ENCODE measurements around the gene DHRS3.

DHRS3 gene

DNA sequence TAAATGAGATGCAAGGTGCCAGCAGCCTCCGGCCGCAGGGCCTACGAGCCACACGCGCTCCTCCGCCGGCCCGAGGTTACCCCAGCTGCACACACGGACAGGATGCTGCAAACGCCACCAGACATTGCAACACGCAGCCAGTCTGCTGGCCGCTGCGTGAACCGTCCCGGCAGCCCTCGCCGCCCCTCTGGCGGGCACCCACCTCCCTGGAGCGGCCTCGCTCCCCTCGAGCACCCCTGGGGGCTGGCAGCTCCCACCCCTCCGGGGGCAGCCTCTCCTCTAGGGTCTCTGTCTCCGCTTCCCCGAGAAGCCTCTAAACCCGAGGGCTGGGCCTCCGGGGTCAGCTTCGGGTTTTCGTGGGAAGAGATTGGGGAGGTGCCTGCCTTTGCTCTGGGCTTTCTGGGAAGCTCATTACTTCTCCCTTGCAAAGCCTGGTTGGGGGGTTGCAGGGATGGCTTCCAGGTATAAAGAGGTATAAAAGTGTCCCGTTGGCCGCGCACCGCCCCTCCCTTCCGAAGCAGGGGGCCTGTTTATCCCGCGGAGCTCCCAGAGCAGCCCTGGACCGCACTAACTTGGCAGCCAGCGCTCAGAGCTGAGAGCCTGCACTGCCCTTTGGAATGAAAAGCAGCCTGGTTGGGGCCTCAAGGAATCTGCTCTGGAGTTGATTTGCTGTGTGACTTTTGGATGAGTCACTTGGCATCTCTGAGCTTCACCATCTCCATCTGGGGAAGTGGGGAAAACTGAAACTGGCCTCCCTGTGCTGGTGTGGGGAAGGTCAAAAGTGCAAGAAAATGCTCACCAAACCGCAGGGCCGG is 21.8 kb downstream of the DHRS3 start:
- no peak for DNase-seq

DNA sequence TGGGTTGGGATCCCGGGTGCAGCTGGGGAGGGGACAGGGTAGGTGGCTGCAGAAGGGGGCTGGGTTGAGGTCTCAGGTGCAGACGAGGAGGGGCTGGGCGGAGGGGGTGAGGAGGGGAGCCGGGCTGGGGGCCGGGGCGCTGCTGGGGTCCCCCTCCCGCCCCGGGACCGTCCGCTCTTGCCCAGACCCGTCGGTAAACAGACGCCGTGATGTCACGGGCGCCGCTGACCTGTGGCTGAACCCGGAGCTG is 22.3 kb downstream of the DHRS3 start:
- DNase-seq = no peak

DNA sequence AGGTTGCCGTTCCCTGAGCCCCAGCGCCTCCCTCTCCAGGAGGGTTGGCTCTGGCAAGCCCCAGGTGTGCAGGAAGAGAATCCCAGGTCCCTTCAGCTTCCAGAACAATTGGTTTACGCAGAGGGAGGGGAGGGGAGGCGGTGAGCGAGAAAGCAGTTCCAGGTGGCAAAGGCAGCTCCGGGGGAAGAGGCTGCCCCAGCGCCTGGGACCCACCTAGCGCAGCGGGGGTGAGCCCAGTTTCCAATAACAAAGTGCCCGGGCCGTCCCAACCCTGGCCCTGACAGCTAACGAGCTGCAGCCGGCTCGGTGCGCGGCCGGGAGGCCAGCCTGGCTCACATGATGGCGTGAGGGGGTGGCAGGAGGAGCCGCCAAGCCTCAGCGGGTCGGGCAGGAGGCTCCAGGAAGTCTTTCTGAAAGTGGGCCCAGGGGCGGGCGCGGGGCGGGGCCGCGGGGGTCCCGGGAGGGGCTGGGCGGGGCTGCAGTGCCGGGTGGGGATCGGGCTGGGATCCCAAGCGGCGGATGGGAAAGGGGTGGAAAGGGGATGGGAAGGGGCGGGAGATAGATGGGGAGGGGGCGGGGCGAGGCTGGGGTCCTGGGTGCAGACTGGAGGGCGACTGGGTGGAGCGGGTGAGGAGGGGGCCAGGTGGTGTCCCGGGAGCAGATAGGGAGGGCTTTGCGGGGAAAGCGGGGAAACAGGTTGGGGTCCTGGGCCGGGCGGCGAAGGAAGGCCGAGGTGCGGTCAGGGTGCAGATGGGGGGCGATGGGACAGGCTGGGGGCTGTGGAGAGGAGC is 22.8 kb downstream of the DHRS3 start:
- DNase-seq = no peak

DNA sequence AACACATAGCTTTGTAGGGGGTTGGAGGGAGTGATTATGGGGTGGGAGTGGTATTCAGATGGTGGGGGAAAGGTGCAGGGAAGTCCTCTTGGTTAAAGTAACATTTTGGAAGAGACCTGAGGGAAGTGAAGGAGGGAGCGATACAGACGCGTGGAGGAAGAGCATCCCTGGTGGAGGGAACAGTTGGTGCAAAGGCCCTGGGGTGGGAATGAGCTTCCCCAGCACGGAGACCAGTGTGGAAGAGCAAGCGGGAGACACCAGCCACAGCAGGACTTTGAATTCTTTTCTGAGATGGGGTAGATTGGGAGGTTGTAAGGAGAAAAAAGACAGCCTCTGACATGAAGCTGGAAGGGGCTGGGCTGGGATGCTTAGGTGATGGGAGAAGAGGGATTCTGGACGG is 23.5 kb downstream of the DHRS3 start:
- DNase-seq = no peak

DNA sequence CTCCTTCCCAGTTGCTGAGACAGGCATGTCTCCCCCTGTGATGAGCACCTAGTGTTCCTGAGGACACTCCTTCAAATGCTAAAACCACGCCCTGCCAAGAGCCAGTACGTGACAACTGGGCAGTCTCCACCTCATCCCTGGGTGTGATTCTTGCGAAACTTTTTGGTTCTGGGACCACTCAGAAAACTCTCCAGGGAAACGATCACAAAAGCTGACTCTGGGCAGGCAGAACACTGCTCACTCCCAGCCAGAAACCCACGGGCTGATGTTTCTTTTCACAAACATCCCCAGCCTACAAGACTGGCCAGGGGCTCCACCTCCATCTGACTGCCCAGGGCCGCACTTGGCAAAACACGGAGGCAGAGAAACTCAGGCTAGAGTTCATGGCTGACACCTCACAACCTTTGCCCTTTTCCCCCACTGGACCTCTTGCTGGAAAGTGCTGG is 24.4 kb downstream of the DHRS3 start:
- DNase-seq = no peak

DNA sequence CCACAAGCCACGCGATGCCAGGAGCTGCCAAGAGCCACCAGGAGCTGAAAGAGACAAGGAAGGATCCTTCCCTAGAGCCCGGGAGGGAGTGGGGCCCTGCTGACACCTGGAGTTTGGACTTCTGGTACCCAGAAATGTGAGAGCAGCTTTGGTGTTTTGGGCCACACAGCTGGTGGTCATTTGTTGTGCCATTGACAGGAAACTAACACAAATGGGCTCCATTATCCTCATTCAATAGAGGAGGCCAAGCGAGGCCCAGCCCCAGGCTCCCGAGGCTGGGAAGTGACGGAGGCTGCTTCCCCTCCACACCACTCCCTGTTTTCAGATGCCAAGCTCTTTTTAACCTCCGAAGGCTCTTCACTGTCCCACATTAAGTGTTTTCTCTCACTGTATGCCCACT is 25.5 kb downstream of the DHRS3 start:
- DNase-seq = no peak

DNA sequence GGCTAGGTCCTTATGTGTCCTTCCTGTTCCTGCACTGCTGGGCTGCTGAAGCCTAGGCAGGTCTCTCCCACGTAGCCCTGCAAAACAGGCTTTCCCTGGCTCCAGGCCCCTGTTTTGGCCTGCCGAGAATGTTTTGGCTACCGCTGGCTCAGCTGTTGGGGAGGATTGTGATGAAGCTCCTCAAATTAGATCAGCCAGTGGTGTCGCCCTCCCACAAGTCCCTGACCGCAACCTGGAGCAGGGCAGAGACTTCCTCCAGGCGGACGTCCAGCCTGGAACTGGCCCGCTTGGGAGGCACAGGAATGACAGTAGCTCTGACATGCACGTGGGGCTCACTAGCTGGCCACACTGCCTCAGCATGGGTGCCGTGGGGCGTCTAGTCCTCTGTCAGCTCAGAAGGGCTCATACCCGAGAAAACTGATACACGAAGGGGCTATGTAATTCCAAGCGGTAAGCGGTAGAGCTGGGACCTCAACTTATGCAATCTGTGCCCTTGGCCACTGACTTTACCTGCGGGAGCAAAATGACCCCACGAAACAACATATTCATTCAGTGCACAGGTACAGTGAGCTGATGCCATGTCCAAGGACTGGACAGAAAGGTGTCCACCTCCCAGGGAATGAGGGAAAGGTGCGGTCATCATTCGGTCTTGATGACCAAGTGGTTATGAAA is 26.6 kb downstream of the DHRS3 start:
- no peak for DNase-seq

DNA sequence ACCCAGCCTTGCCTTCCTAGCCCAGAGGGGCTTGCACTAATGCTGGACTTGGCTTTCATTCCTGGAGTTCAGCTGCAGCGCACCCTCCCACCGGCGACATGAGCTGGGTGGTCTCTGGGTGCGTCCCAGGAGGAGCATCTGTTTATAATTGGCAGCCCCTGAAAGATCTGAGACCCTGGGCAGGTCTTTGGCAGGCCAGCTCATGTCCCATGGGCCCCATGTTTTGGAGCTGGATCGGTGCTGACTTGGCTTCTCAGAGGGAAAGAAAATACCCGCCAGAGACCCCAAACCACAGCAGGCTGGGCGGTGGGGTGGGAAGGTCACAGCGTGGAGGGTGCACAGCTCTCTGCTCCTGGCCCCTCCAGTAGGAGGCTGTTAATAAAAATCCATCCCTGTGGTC is 29.3 kb downstream of the DHRS3 start:
- no peak for DNase-seq

DNA sequence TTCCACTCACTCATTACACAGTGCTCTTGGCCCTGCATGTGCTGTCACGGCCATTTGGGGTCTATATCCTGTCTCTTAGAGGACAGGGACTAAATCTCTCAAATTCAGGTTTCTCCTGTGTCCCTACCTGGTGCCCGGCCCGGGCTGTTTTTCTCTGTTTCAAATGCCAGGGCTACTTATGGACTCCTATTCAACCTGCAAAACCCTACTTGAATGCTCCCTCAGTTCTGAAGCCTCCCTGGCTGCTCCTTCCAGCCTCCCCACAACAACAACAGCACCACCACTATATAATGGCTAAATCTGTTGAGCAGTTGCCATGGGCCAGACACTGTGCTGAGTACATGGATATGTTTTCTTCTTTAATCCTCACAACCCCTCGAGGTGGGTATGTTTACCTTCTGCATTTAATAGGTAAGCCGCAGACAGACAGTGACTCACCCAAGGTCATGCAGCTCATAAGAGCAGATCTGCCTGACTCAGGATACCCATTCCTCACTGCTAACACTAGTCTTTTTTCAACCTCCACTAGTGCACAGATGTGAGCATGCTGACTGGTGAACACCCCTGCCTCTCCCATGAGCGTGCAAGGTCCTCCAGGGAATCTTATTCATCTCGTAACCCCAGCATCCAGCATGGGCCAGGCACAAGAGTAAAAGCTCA is 29.9 kb downstream of the DHRS3 start:
- DNase-seq = no peak

DNA sequence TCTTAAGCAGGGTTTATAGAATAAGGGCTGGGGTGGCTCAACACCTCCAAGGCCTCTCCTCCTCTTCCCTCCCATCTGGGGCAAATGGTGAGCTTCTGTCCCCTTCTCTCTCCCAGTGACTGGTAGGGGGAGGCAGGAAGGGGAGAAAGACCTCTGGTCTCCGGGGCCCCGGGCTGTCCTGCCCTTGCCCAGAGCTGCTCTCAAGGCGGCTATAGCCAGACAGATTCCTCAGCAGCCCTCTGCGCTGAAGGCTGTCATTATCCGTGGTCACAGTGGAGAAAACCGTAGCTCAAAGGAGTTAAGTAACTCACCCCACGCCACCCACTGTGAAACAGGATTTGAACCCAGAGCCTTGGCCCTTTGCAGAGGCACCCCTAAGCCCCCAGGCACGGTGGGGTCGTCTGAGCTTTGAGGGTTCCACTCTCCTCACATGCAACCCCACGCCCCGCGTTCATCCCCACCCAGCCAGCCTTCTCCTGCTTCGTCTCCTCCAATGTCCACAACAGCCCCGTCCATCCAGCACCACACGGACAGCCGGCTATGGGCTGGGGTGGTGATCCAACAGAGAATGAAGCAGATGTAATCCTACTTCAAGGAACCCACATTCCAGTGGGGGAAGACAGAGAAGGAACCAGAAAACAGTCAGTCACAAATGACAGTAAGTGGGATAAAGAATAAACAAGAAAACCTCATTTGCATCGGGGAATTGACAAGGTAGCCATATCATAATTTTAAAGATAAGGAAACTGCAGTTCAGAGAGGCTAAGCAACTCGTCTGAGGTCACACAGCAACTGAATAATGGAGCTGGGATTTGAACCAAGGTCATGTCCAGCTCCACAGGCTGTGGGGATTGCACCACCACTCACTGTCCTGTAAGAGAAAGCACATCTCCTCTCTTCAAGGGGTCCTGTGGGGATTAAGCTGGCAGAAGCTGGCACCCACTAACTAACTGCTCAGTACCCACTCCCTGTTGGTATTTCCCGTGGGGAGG is 31.8 kb downstream of the DHRS3 start:
- DNase-seq = no peak

DNA sequence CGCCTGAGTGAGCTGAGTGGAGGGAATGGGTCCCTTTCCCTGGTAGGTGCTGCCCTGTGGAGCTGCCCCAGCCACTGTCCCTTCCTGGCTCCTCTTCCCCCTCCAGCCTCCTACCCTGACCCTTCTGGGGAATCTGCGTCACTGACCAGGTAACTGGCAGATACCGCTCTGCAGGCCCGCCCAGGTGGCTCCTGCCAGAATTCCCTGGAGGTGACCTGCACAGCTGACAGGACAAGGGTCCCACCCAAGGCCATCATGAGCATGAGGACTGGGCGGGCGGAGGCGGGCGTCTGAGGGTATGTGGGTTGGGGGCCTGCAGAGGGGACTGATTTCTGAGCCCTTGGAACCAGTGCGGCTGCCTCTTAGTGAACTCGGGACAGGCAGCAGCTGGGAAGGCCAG is 32.5 kb downstream of the DHRS3 start:
- no peak for DNase-seq

DNA sequence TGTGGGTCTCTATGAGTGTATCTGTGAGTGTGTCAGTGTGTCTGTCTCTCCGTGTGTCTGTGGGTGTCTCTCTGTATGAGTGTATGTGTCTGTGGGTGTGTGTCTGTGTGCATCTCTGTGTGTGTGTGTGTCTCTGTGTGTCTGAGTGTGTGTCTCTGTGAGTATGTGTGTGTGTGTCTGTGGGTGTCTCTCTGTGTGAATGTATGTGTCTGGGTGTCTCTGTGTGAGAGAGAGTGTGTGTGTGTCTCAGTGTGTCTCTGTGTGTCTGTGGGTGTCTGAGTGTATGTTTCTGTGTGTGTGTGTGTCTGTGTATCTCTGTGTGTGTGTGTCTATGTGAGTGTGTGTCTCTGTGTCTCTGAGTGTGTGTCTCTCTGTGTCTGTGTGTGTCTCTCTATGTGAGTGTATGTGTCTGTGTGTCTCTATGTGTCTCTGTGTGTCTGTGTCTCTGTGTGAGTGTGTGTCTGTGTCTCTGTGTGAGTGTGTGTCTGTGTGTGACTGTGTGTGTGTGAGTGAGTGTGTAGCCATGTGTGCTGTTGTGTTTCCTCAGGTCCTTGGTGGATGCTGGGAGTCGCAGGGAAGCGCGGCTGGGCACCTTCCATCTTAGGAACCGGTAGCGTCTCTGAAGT is 33.0 kb downstream of the DHRS3 start:
- no peak for DNase-seq

DNA sequence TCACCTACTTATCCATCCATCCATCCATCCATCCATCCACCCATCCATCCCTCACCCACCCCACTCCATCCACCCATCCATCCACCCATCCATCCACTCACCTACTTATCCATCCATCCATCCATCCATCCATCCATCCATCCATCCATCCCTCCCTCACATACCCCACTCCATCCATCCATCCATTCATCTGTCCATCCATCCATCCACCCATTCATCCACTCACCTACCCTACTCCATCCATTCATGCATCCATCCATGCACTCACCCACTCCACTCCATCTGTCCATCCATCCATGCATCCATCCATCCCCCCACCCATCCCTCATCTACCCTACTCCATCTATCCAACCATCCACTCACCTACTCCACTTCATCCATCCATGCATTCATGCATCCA is 34.5 kb downstream of the DHRS3 start:
- DNase-seq = no peak

DNA sequence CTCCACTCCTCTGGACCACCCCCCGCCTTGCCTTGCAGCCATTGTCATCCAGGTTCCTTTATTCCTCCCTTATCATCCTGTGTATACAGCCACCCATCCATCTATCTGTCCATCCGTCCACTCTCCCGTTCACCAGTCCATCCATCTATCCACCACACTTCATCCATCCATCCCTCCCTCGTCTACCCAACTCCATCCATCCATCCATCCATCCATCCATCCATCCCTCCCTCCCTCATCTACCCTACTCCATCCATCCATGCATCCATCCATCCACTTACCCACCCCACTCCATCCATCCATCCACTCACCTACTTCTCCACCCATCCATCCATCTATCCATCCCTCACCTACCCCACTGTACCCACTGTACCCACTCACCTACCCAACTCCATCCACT is 35.4 kb downstream of the DHRS3 start:
- no peak for DNase-seq

DNA sequence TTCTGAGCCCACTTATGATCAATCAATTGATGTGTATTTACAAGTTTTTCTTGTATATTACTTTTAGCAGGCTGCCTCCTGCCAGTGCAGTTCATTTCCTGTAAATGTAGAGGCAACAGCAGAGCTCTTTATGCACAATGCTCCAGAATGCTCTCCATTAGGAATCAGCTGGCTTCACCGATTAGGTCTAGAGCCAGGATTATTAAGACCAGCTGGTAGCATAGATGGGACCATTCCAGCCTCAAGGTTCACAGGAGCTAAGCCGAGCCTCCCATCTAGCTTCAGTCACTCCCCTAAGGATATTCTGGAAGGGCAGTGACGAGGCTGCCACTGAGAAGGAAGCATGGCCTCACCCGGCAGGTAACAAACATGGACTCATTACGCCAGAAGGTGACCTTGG is 36.8 kb downstream of the DHRS3 start:
- no peak for DNase-seq

DNA sequence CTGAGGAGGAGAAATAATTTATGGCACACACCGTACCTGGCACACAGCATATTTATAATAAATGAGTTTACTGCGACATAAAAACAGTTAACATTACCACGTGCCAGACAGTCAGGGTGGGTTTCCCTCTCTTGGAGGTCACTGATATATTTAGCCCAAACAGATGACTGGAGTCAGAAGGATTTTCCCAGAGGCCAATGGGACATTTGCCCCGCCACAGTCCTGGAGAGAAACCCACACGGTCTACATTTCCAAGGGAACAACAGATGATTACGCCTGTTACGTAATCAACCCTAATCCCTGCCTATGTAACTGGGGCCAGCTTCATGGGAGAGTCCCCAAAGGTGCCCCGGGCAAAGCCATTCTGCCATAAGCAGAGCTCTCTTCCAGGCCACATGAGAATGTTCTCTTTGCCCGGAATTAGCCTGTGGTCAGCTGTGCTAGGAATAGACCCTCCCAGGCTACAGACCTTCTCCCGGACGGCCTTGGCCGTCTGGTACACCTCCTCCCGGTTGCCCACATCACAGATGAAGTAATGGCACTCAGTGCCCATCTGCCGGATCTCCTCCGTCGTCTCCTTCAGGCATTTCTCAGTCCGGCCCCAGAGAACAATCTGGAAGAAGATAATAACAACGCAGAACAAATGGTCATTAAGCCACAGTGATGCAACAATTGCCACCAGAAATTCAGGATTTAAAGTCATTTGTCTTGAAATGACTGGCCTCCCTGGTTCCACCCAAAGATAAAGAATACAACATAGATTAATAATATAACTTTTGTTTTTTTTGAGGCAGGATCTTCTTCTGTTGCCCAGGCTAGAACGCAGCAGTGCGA is 37.7 kb downstream of the DHRS3 start:
- no peak for DNase-seq

DNA sequence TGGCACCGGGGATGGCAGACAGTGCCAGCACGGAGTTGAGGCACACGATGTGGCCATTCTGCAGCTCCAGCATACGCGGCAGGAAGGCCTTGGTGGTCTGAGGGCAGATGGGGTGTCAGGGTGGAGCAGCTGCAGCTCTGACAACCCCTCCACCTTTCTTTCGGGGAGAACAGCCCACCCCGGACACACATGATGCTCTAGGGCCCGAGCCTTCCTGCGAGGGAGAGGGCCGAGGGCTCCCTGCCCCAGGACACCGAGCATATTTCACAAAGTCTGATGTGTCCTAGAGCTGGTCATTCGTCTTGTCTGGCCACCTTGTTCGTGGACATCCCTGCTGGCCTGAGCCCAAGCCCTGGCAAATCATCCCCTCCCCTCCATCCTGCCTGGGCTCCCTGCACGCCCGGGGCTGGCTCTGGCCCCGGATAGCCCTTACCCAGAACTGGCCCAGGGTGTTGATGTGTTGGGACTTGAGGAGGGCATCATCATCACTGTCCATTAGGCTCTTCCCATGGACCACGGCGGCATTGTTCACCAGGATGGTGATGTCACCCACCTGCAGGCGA is 39.1 kb downstream of the DHRS3 start:
- DNase-seq = no peak

DNA sequence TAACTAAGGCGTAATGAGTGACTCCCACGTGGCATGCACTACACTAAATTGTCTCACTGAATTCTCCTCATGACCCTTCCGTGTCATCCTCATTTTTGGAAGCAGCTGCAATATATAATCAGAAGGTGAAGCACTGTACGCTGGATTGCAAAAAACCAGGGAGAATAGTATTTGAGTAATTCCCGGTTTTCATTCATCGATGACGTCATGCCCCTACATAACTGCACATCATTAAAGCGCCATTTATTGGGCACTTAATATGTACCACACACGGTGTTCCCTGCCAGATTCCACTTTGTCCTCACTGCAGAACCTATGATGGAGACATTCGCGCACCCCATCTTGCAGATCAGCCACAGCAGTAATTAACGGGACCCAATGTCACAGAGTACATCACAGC is 41.0 kb downstream of the DHRS3 start:
- no peak for DNase-seq

DNA sequence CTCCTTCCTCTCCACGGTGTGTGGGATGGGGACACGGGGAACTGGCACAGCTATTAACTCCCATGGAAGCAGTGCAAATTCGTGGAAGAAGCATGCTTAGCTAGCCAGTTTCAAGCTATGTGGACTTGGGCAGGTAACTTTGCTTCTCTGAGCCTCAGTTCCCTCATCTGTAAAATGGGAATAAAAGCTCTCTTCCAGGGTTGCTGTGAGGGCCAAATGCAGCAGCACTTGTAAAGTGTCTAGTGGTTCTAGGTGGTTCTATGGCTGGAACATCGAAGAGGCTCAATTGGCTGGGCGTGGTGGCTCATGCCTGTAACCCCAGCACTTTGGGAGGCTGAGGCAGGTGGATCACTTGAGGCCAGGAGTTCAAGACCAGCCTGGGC is 43.3 kb downstream of the DHRS3 start:
- no peak for DNase-seq

DNA sequence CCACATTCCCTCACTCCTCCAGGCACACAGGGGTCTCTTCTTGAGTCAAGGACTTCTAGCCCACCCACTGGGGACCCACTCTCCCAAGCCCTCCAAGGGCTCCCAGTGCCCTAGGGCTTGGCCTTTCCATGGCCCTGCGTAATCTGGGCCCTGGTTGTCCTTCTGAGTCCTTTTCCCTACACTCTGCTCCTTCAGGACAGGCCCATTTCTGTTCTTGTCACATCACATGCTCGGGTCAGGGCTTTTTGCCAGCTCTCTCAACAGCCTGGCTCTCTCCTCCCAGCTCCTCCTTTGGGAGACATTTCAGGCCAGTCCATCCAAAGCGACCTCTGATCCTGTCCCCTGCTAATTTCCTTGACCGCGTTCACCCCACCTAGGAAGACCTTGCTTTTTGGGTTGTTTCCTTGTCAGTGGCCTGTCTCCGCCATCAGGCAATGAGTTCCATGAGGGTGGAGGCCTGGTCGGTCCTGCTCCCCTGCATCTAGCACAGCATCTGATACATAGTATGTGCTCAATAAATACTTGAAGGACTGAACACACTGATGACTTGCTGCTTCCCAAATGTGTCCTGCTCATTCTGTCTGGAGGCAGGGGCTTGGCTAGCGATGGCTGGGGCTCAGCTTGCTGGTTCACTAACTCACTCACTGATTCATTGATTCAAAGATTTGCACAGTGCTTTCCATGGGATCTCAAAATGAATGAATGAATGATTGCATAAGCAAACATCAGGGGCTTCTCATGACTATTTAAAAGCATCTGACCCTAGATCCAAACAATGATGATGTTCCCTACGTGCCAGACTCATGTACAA is 44.8 kb downstream of the DHRS3 start:
- no peak for DNase-seq

All from activated CD4-positive, alpha-beta T cell treated with anti-CD3 and anti-CD28 coated beads, Interleukin-10, Interleukin-2, amounts not matched to agents 100 ng/mL and 50 ng/mL, durations not matched to agents 16 hours and 8 hours (primary cell).